ENCODE measurements around the gene GTF2A2. TPM values are rescaled to one million over a fixed set of nuclear protein-coding genes. Genes with fewer than 3 reads are reported as not detected.

The GTF2A2 gene
- total RNA-seq, 4 donors from 2014 or later: 31.8 to 66.3 (median 38.6) TPM

DNA sequence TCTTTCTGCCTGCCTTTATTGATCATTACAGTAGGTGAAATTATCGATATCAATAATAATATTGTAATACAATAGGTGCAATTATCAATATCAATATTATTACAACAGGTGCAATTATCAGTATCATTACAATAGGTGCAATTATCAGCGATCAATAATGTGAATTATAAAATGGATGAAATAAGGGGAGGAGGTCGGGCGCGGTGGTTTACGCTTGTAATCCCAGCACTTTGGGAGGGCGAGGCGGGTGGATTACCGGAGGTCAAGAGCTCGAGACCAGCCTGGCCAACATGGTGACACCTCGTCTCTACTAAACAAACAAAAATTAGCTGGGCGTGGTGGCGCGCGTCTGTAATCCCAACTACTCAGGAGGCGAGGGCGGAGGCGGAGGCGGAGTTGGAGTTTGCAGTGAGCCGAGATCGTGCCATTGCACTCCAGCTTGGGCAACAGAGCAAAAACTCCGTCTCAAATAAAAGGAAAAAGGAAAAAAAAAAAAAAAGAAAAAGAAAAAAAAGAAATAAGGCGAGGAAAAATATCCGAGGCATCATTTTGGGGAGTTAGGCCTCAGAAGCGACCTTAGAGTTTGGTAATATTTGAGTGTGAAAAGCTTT is 32.4 kb upstream of the GTF2A2 start:
- no peaks in the 10 kb centered on the region for H3K9me3 ChIP-seq
- peak overlapping the region; percentile 75 to 96 for H3K4me3 ChIP-seq
- WGBS, 2 donors (ENCODE audit: low coverage in 1 of 2): 0 to 3% methylated on average over 23 to 25 of the region's 25 CpGs
- ATAC-seq: peak; percentile 76
- peaks cover 5 to 52% (median 8%) of the 10 kb centered on the region in 3 donors for H3K4me1 ChIP-seq
- H3K27ac ChIP-seq: peak overlapping the region; percentile 86 to 99 (median 98)
- TF ChIP-seq EP300 (IDR thresholded peaks at IDR 0.05): no peak
- TF ChIP-seq, protein P1, sequence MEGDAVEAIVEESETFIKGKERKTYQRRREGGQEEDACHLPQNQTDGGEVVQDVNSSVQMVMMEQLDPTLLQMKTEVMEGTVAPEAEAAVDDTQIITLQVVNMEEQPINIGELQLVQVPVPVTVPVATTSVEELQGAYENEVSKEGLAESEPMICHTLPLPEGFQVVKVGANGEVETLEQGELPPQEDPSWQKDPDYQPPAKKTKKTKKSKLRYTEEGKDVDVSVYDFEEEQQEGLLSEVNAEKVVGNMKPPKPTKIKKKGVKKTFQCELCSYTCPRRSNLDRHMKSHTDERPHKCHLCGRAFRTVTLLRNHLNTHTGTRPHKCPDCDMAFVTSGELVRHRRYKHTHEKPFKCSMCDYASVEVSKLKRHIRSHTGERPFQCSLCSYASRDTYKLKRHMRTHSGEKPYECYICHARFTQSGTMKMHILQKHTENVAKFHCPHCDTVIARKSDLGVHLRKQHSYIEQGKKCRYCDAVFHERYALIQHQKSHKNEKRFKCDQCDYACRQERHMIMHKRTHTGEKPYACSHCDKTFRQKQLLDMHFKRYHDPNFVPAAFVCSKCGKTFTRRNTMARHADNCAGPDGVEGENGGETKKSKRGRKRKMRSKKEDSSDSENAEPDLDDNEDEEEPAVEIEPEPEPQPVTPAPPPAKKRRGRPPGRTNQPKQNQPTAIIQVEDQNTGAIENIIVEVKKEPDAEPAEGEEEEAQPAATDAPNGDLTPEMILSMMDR (IDR thresholded peaks at IDR 0.05): no peak
- peak; percentile 0 for TF ChIP-seq POLR2AphosphoS5 (IDR thresholded peaks at IDR 0.05)
- TF ChIP-seq POLR2A (IDR thresholded peaks at IDR 0.05): no peak
- peaks cover 0 to 11% of the 10 kb centered on the region in 2 donors for H3K36me3 ChIP-seq
- H3K27me3 ChIP-seq: no peaks in the 10 kb centered on the region

DNA sequence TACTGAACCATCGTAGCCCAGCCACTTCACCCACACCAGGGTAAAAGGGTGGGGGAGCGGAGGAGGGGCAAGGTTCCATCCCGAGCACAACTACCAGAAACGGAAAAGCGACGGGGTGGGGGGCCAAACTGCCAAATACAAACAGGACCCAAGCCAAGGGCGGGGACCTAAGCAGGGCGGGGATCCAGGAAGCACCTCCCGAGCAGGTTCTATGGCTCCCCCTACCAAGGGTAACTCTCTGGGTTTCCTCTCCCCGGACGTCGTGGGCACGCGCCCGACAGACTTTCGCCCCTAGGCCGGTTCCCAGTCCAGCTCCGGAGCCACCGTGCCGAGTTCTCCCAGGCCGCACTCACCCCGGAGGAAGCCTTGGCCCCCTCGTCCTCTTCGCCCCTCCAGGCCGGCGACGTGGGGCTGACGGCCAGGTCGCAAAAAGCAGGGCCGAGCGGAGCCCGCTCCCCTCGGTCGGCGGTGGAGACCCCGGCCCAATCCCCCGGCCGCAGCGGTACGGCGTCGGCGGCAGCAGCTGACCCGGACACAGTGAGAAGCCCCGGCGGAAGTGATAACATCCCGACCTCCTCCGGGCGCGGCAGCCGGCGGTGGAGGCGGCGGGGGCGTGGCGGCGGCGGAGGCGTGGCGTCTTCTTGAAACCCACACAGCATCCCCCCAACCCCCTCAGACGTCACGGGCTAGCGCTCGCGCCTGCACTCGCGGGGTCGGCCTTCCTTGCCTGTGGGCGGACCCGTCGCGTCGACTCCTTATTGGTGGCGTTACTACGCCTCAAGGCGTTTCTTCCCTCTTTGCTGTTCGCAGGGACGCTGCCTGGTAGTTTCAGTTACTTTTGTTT is 31.7 kb upstream of the GTF2A2 start, which contains the start of gene BNIP2:
Gene BNIP2, minus strand, starts transcription at position 539 of the 844 bp plus-strand sequence. CDS start 6,863 bp downstream, outside the sequence.
- peak; percentile 98 for ATAC-seq
- 0% methylated on average over 2 to 10 of the region's 78 CpGs for WGBS, 2 donors (ENCODE audit: low coverage in 1 of 2)

DNA sequence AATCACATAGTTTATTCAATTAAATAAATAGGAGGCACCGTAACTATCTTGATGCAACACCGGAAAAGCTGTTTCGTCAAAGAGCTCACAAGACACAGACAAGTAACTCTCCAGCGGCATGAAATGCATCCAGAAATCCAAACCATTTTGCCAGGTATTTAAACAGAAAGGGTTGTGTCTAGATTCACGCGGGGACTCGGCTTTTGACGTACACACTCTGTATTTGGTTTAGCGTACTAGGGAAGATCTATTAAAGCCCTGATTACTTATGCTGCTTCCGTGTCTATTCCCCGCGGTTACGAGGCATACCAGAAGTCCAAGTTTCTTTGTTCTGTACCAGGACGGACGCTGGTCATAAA is 31.1 kb upstream of the GTF2A2 start:
- Histone ChIP-seq H3K36me3 (peaks cover 0 to 13% of the 10 kb centered on the region in 2 donors), H3K27me3 (no peaks in the 10 kb centered on the region), H3K27ac (peak overlapping the region; percentile 93 to 99 (median 98)), H3K4me3 (peak overlapping the region; percentile 75 to 96), H3K9me3 (no peaks in the 10 kb centered on the region), H3K4me1 (peaks cover 5 to 63% (median 8%) of the 10 kb centered on the region in 3 donors)
- no peak for ATAC-seq
- TF ChIP-seq POLR2AphosphoS5 (IDR thresholded peaks at IDR 0.05): no peak
- peak in 1 of 2 donors; percentile 14 for TF ChIP-seq POLR2A (IDR thresholded peaks at IDR 0.05)
- 0% methylated on average over 5 to 13 of the region's 15 CpGs for WGBS, 2 donors (ENCODE audit: low coverage in 1 of 2)

More for the DNA sequence above, 31.7 kb upstream of the GTF2A2 start, which contains the start of gene BNIP2:
- TF ChIP-seq EP300 (IDR thresholded peaks at IDR 0.05): no peak
- TF ChIP-seq POLR2A (IDR thresholded peaks at IDR 0.05): peak; percentile 92 to 95
- TF ChIP-seq POLR2AphosphoS5 (IDR thresholded peaks at IDR 0.05): peak; percentile 94
- TF ChIP-seq, protein P1 (IDR thresholded peaks at IDR 0.05): peak in 1 of 4 experiments; percentile 5
- H3K4me3 ChIP-seq: peak within 1 kb of the TSS; percentile 75 to 96
- H3K27ac ChIP-seq: peak within 1 kb of the TSS; percentile 93 to 99 (median 98)
- peaks cover 5 to 57% (median 8%) of the 10 kb centered on the region in 3 donors for H3K4me1 ChIP-seq
- peaks cover 0 to 11% of the 10 kb centered on the region in 2 donors for H3K36me3 ChIP-seq
- H3K27me3 ChIP-seq: no peaks in the 10 kb centered on the region
- no peaks in the 10 kb centered on the region for H3K9me3 ChIP-seq

DNA sequence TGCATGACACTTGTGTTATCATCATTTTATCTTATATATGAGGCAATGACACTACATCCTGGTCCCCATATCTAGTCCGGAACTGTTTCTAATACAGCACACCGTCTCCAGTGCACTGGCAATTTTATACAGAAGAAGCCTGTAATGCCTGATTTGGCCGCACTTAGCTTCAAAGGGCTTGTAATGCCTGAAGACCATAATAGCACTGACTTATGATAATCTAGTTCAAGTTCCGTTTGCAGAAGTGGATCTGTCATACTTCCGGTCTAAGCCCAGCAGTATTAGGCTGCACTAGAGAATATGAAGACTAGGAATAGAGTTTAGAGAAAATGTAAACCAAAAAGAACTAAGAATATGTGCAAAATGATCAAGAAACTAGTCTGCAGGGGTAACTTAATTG is 30.5 kb upstream of the GTF2A2 start:
- H3K27ac ChIP-seq: peak overlapping the region; percentile 93 to 99 (median 98)
- H3K9me3 ChIP-seq: no peaks in the 10 kb centered on the region
- H3K27me3 ChIP-seq: no peaks in the 10 kb centered on the region
- peaks cover 5 to 64% (median 8%) of the 10 kb centered on the region in 3 donors for H3K4me1 ChIP-seq
- peaks cover 0 to 15% of the 10 kb centered on the region in 2 donors for H3K36me3 ChIP-seq
- 16 to 28% methylated on average over 4 to 5 of the region's 5 CpGs for WGBS, 2 donors (ENCODE audit: low coverage in 1 of 2)
- no peak for ATAC-seq
- H3K4me3 ChIP-seq: peak overlapping the region; percentile 75 to 96
- no peak for TF ChIP-seq POLR2AphosphoS5 (IDR thresholded peaks at IDR 0.05)
- no peak for TF ChIP-seq EP300 (IDR thresholded peaks at IDR 0.05)
- TF ChIP-seq, protein P1 (IDR thresholded peaks at IDR 0.05): no peak
- TF ChIP-seq POLR2A (IDR thresholded peaks at IDR 0.05): no peak

DNA sequence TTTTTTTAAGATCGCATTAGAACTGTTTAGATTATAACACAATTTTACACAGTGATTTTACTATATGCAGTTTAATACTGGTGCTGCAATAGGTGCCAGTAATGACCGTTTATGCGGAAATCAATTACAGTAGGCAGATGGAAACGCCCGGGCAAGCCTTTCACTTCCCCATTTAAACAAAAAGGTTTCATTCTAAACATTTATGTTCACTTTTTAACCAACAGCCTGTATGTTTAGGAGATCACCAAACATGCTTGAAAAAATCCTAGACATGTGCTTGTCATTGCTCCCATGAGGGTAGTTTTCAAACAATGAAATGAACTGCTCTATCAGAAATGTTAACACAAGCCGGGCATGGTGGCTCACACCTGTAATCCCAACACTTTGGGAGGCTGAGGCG is 29.1 kb upstream of the GTF2A2 start:
- ATAC-seq: no peak
- Histone ChIP-seq H3K4me1 (peaks cover 5 to 63% (median 8%) of the 10 kb centered on the region in 3 donors), H3K9me3 (no peaks in the 10 kb centered on the region), H3K4me3 (no peak overlapping the region), H3K27ac (peak overlapping the region in 1 of 4 donors; percentile 28), H3K36me3 (peaks cover 0 to 25% of the 10 kb centered on the region in 2 donors), H3K27me3 (no peaks in the 10 kb centered on the region)
- 39 to 56% methylated on average over 4 to 6 of the region's 7 CpGs for WGBS, 2 donors (ENCODE audit: low coverage in 1 of 2)
- TF ChIP-seq EP300 (IDR thresholded peaks at IDR 0.05) (no peak), POLR2A (IDR thresholded peaks at IDR 0.05) (no peak), POLR2AphosphoS5 (IDR thresholded peaks at IDR 0.05) (no peak)
- TF ChIP-seq, protein P1 (IDR thresholded peaks at IDR 0.05): no peak
